Rectal smooth muscle tissue (tissue), 1 donor: ENCODE results near the gene PRPF31.

Experiments used
- H3K27ac ChIP-seq: one replicate; pipeline ENCODE4 v1.7.0; 2013; ENCODE audit warnings: low read depth, low read length, inconsistent platforms
- H3K27me3 ChIP-seq: one replicate; pipeline ENCODE4 v1.7.0; 2013; ENCODE audit warnings: low read length; ENCODE audit not compliant: control insufficient read depth, insufficient read depth
- H3K36me3 ChIP-seq: one replicate; pipeline ENCODE4 v1.7.0; 2013; ENCODE audit warnings: low read length; ENCODE audit not compliant: control insufficient read depth, insufficient read depth
- H3K4me1 ChIP-seq: one replicate; pipeline ENCODE4 v1.7.0; 2013; ENCODE audit warnings: low read length; ENCODE audit not compliant: control insufficient read depth, insufficient read depth
- H3K4me3 ChIP-seq: one replicate; pipeline ENCODE4 v1.7.0; 2013; ENCODE audit warnings: low read length
- H3K9ac ChIP-seq: one replicate; pipeline ENCODE4 v1.7.0; 2013; ENCODE audit warnings: low read length

Gene PRPF31

DNA sequence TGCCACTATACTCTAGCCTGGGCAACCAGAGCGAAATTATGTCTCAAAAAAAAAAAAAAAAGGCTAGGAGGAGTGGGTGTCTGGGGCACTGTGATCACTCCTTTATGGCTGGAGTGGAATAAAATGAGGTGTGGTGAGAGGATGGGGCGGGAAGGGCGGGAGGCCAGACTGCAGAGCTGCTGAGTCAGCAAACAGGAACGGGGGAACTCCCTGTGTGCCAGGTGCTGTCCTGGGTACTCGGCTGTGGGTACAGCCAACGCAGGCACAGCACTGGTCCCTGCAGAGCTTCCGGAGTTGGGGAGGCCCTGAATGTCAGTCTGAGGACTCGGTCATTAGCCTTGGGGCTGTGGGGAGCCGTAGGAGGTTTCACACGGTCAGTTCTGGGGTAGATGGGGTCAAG is 5.7 kb downstream of the PRPF31 start:
- Histone ChIP-seq H3K9ac (no peak overlapping the region), H3K4me3 (no peak overlapping the region), H3K27me3 (no peaks in the 10 kb centered on the region), H3K4me1 (peaks cover 3% of the 10 kb centered on the region), H3K27ac (no peak overlapping the region), H3K36me3 (peaks cover 43% of the 10 kb centered on the region)

GRCh38 chr19:54123682-54124081 is 8.1 kb downstream of the PRPF31 start:
- H3K27ac ChIP-seq = no peak overlapping the region
- H3K27me3 ChIP-seq = no peaks in the 10 kb centered on the region
- no peak overlapping the region for H3K4me3 ChIP-seq
- peaks cover 51% of the 10 kb centered on the region for H3K36me3 ChIP-seq
- H3K4me1 ChIP-seq = no peaks in the 10 kb centered on the region
- H3K9ac ChIP-seq = no peak overlapping the region

- Histone ChIP-seq H3K4me1 (no peaks in the 10 kb centered on the region), H3K4me3 (no peak overlapping the region), H3K27me3 (no peaks in the 10 kb centered on the region), H3K27ac (no peak overlapping the region), H3K9ac (no peak overlapping the region), H3K36me3 (peaks cover 58% of the 10 kb centered on the region)
Observed at GRCh38 chr19:54124393-54124792, 8.8 kb downstream of the PRPF31 start.

DNA sequence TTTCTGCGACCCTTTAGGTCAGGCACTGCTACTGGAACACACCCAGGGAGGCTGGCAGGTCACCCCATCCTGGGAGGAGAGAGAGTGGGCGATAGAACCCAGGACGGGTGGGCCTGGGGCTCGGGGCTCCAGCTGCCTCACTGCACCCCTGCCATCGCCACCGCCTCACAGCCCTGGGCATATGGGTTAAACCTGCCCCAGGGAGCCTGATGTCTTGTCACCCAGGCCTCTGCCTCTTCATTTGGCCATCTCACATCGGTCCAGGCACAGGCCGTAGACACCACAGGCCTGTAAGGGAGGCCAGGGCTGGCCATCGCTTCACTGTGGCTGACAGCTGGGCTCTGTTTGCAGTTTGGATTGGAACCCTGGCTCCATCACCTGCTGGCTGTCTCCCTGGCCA is 10.2 kb downstream of the PRPF31 start:
- Histone ChIP-seq H3K27me3 (no peaks in the 10 kb centered on the region), H3K27ac (no peak overlapping the region), H3K4me3 (no peak overlapping the region), H3K9ac (no peak overlapping the region), H3K4me1 (no peaks in the 10 kb centered on the region), H3K36me3 (peaks cover 58% of the 10 kb centered on the region)

GRCh38 chr19:54127688-54128440 is 12.3 kb downstream of the PRPF31 start:
- Histone ChIP-seq H3K27ac (no peak overlapping the region), H3K4me3 (no peak overlapping the region), H3K4me1 (no peaks in the 10 kb centered on the region), H3K27me3 (no peaks in the 10 kb centered on the region), H3K36me3 (peaks cover 50% of the 10 kb centered on the region), H3K9ac (no peak overlapping the region)

DNA sequence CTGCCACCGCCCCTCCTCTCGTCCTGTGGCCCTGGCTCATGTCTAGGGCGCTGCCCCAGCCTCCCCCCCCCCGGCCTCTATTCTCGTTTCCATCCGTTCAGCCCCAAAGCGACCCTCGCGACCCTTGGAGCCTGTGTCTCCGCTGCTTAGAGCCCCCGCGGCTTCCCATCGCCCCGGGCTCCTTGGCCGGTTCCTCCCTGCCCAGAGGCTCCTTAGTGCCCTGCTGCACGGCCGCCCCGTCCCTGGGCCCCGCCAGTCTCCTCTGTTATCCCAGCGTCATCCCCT is 12.8 kb downstream of the PRPF31 start:
- Histone ChIP-seq H3K4me1 (no peaks in the 10 kb centered on the region), H3K9ac (no peak overlapping the region), H3K4me3 (no peak overlapping the region), H3K36me3 (peaks cover 48% of the 10 kb centered on the region), H3K27ac (no peak overlapping the region), H3K27me3 (no peaks in the 10 kb centered on the region)

DNA sequence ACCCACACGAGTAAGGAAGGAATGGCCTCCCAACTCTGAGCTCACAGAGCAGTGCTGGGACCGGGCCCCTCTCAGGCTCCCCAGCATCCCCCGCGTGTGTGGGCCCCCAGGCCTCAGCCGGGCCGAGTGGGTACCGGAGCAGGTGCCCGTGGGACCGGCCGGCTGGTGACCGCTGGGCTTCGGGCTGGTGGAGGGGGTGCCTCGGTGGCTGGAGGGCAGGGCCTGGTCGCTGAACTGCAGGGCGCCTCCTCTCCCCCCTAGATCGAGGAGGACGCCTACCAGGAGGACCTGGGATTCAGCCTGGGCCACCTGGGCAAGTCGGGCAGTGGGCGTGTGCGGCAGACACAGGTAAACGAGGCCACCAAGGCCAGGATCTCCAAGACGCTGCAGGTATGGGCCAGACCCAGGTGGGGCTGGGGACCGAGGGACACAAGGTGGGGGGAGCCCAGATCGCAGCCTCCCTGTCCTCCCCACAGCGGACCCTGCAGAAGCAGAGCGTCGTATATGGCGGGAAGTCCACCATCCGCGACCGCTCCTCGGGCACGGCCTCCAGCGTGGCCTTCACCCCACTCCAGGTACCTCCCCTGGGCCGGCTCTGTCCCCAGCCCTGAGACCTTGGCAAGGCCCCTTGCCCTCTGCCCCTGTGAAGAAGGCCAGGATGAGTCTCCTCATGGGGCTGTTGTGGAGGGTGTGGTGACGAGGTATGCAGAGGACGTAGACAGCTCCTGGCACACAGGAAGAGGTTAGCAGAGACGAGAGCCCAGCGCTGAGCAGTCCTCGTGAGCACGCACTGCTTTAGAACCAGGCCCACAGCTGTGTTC is 13.5 kb downstream of the PRPF31 start:
- peaks cover 42% of the 10 kb centered on the region for H3K36me3 ChIP-seq
- H3K4me3 ChIP-seq = no peak overlapping the region
- H3K9ac ChIP-seq = no peak overlapping the region
- H3K4me1 ChIP-seq = no peaks in the 10 kb centered on the region
- no peaks in the 10 kb centered on the region for H3K27me3 ChIP-seq
- H3K27ac ChIP-seq = no peak overlapping the region

- Histone ChIP-seq H3K9ac (no peak overlapping the region), H3K27me3 (no peaks in the 10 kb centered on the region), H3K4me1 (no peaks in the 10 kb centered on the region), H3K4me3 (no peak overlapping the region), H3K27ac (no peak overlapping the region), H3K36me3 (peaks cover 36% of the 10 kb centered on the region)
Observed at GRCh38 chr19:54129617-54129996, 14.1 kb downstream of the PRPF31 start.

- Histone ChIP-seq H3K27ac (no peak overlapping the region), H3K27me3 (no peaks in the 10 kb centered on the region), H3K4me1 (peaks cover 6% of the 10 kb centered on the region), H3K9ac (no peak overlapping the region), H3K4me3 (no peak overlapping the region), H3K36me3 (peaks cover 13% of the 10 kb centered on the region)
Observed at GRCh38 chr19:54133312-54133956, 17.9 kb downstream of the PRPF31 start.

GRCh38 chr19:54133957-54134590 is 18.5 kb downstream of the PRPF31 start:
- no peak overlapping the region for H3K9ac ChIP-seq
- no peaks in the 10 kb centered on the region for H3K27me3 ChIP-seq
- no peak overlapping the region for H3K27ac ChIP-seq
- no peak overlapping the region for H3K4me3 ChIP-seq
- peaks cover 9% of the 10 kb centered on the region for H3K36me3 ChIP-seq
- H3K4me1 ChIP-seq = peaks cover 10% of the 10 kb centered on the region

DNA sequence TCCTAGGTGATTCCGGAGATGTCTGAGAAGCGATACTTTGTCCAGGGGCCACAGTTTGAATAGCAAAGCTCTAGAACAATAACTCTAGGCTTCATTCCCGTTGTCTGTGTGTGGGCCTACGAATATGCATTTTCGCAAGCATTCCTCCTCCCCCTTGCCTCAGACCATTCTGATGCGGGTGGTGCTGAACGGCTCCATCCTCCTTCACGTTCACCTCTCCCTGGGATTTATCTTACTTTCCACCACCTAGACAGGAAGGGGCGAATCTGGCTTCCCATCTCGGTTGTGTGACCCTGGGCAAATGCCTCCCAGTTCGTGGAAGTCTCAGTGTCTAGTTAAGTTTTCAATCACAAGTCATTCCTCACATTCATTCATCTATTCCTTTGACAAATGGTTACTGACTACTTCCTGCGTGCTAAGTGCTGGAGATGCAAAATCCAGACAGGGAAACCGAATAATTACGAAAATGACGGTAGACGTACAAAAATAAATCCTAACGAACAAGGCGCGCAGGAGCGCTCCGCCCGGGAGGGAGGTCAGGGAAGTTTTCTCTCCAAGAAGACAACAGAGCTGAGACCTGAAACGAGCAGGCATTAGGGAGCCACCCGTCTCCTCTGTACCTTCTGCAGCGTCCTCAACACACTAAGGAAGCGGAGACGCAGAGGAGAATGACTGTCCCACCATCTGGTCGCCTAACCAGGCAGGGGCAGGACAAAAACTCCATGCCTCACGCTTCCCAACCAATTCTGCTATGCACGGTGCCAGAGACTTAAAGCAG is 20.7 kb downstream of the PRPF31 start:
- Histone ChIP-seq H3K36me3 (no peaks in the 10 kb centered on the region), H3K9ac (peak overlapping the region; percentile 25), H3K4me1 (peaks cover 10% of the 10 kb centered on the region), H3K27ac (no peak overlapping the region), H3K4me3 (peak overlapping the region; percentile 67), H3K27me3 (no peaks in the 10 kb centered on the region)
